Stimulated activated CD8-positive, alpha-beta memory T cell treated with anti-CD3 and anti-CD28 coated beads, Interleukin-4, amount 100 ng/mL, for 4 hours (primary cell): ENCODE results near the gene CYTH4.
"Not testable (repeated sequence)": the region's sequence is repeated elsewhere in the genome, so short reads cannot be mapped to it uniquely, and the experiment has no call there.

Experiments used
- DNase-seq, 2 donors: peaks; one replicate each; pipeline ENCODE4 v3.0.0-alpha.2; 2020; ENCODE audit warnings: low read depth in 2 of 2, low spot score in 1 of 2

The CYTH4 gene

DNA sequence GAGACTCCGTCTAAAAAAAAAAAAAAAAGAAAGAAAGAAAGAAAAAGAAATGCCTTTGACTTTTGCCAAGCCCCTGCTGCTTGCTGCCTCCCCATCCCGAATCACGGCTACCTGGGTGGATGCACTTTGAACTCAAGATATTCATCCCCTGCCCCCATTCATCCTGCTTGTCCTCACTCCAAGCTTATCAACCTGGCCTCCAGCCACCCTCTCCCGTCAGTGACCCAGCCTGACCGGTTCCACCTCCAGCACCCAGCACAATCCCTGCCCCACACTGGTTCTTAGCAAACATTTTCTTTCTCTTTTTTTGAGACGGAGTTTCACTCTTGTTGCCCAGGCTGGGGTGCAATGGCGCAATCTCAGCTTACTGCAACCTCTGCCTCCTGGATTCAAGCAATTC lies 44.4 kb downstream of the CYTH4 start:
- no peak for DNase-seq

DNA sequence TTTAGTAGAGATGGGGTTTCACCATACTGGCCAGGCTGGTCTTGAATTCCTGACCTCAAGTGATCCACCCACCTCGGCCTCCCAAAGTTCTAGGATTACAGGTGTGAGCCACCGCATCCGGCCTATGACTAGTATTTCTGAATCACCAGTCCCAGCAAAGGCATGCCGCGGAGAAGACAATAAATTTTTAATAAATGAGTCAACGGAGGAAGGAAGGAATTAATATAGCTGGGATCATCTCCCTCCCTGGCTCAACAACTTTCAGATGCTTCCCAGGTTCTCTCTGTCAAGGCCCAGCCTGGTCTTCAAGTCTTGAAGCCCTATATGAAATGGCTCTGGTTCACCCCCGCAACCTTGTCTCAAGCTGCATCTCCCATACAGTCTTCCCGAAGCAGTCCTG lies 45.7 kb downstream of the CYTH4 start:
- DNase-seq: no peak

GRCh38 chr22:37328538-37329237 lies 46.4 kb downstream of the CYTH4 start:
- not testable (repeated sequence) for DNase-seq

DNA sequence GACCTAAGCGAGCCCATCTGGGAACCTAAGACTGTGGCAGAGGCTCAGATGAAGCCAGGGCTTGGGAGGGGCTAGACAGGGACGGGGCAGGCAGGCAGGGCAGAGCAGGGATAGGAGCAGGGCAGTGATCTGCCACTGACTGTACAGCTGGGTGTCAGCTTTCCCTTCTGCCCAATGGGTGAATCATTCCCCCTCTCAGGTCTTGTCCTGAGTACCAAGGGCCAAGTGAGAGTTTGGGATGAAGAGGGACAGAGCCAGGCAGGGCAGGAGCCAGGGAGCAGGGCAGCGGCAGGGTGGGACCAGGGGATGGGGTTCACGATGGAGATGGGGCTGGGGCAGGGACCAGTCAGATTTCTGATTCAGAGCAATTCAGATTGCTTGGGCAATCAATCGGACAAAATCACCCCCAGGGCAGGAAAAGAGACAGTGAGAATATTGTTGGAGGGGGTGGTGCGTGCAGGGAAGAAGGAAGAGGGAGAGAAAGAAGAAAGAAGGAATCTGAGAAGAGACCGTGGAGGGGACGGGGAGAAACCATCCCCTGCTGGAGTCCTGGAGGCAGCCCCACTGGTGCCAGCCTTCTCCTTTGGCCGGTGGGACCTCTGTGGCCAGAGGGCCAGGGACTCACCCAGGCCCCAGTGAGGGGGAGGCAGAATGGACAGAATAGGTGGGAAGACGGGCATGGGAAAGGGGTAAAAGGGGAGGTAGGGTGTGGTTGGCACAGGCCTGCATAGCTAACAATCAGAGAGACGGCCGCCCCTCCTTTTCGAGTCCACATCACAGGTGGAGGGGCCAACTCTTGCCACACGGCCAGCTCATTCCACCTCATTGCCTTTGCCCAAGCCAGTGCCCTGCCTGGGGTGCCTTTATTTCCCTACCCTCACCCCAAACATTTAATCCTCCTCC lies 47.2 kb downstream of the CYTH4 start:
- no peak for DNase-seq

GRCh38 chr22:37330200-37331033 lies 48.1 kb downstream of the CYTH4 start:
- no peak for DNase-seq

- DNase-seq: no peak
Measured at GRCh38 chr22:37331034-37331428, 48.7 kb downstream of the CYTH4 start.

GRCh38 chr22:37331856-37332536 lies 49.7 kb downstream of the CYTH4 start:
- no peak for DNase-seq

DNA sequence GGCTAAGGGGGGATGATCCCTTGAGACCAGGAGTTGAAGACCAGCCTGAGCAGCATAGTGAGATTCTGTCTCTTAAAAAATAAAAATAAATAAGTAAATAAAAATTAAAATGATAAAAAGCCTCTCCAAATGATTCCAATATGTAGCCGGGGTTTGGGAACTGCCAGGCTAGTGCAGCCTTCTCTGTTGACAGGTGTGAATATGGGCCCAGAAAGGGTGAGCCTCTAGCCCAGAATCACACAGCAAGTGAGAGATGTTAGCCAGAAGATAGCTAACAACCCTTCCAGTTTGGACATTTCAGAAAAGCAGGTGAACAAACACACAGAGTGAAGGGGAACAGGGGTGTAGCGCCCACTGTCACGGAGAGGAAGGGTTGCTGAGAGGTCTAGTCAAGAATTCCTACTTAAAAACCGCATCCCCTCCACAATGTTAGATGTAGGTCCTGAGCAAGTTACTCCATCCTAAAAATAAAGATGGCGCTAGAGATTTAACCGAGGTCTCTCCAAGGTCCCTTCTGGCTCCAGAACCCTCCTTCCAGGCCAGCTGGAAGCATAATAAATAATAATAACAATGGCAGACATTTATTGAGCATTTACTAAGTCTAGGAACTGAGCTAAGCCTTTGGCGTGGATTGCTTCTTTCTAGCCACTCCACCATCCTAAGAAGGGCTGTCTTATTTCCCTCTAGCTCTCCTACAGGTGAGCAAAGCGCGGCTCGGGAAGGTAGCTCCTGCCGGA lies 51.6 kb downstream of the CYTH4 start:
- DNase-seq: no peak

DNA sequence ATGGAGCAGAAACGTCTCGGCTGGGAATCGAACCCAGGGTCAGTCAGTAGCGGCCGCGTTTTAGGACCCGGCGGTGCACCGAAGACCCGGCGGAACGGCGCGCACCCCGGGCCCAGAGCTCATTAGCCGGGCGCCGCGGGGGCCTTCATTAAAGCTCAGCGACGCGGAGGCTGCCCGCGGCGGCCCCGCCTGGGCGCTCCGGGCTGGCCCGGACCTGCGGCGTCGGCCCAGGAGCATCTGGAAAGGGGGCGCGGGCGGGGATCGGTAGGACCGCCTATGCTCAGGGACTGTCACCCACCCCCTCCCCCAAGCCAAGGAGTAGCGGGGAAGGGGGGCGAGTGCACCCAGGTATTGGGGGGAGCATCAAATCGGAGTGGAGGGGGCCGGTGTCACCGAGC lies 52.2 kb downstream of the CYTH4 start:
- DNase-seq: no peak

- no peak for DNase-seq
Measured at GRCh38 chr22:37334859-37335805, 52.8 kb downstream of the CYTH4 start.

- no peak for DNase-seq
Measured at GRCh38 chr22:37335806-37336199, 53.5 kb downstream of the CYTH4 start.

- DNase-seq: no peak
Measured at GRCh38 chr22:37336579-37336978, 54.3 kb downstream of the CYTH4 start.

DNA sequence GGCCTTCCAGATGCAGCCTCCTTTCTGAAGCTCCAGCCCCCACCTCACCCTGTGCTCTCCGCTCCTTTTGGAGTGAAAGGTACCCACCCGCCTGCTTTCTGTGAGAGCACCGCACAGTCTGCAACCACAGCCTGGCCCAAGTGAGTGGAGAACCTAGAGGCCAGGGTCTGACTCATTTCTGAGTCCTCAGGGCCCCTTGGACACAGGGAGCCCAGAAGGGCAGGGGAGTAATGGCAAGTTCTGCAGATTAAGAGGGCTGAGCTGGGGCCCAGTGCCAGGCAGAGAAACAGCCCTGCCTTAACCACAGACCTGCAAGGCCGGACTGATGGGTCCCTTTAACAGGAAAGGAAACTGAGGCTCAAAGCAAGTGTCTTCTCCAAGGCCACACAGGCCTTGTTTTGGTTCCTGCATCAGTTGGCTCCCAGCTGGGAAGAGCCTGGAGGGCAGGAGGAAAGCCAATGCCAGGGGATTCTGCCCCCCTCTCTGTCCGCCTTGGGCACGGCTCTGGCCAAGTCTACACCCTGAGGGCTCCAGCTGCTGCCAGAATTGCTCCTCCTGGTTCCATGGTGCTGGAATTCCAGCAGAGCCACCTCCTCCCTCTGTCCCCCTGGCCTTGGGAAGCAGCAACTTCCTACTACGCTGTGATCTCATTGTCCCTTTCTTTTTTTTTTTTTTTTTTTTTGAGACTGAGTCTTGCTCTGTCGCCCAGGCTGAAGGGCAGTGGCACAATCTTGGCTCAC lies 55.1 kb downstream of the CYTH4 start:
- no peak for DNase-seq

DNA sequence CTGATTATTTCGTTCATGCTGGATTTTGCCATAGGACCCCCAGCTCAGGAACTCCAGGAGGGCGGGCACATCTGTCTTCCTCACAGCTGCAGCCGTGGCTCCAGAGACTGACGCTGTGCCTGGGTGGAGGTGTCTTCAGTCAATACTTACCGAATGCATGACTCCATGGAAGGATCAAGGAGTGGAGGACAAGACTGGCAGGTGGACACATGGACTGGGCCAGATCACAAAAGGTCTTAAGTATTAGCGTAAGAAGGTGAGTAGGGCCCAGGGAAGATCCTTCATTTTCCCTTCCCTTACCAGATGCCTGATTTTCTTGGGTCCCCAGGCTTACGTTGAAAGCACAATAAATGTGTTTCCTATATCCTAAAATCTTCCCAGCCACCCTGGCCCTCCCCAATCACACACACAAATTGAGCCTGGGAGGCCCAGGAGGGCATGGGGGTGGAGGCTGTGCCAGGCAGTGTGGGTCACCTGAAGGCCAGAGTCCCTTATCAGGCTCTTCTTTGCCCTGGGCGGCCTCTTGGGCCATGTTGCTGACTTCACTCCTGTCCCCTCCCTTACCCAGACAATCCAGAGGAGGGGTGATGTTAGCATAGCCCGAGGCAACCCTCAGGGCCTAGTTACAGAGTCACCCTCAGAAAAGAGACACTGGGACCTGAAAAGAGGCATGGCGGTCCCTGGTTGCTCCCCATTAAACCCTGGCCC lies 56.4 kb downstream of the CYTH4 start:
- no peak for DNase-seq

- DNase-seq: no peak
Measured at GRCh38 chr22:37340331-37341262, 58.3 kb downstream of the CYTH4 start.

GRCh38 chr22:37342065-37342464 lies 59.8 kb downstream of the CYTH4 start:
- no peak for DNase-seq

DNA sequence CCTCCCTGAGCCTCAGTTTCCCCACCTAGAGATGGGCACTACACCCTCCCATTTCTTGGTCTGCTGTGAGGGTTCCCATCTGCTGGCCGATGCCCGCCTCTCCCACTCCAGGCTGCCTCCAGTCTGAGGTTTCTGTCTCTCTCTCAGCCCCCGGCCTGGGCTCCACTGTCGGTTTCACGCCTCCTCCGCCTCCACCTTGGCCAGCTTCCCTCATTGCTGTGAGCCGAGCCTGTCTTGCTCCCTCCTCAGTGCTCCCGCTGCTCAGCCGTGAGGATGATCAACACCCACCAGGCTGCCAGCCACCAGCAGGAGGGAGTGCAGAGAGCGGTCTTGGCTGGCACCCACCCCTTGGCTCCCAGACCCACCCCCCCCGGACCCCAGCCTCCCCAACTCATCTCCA lies 61.0 kb downstream of the CYTH4 start:
- DNase-seq: no peak
